ENCODE results near the gene MED27. TPM values are rescaled to one million over a fixed set of nuclear protein-coding genes. Genes with fewer than 3 reads are reported as not detected.

The MED27 gene
- total RNA-seq, 2 donors from 2014 or later, result 35.4 to 41.9 TPM

DNA sequence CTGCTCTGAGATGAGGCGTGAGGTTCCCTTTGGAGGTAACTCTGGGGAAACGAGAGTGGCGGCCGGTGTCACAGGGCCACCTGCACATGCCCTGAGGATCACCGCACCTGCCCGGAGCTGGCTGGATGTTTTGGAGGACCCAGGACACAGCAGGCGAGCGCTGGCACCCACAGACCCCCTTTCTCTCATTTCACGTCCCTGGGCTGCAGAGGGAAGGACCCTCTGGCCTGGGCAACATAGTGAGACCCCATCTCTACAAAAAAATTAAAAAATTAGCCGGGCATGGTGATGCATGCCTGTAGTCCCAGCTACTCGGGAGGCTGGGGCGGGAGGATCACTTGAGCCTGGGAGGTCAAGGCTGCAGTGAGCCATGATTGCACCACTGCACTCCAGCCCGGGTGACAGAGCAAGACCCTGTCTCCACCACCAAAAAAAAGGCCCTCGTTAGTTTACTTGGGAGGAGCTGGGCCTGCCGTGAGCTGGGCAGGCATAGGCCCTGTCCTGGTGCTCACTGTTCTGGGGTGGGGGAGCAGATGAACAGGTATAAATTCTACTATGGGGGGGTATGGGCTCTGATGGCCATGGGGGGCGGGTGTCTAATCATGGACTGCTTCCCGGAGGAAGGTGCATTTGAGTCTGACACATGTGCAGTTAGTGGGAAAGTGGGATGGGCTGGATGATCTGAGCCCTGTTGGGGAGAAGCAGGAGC, 242.9 kb downstream of the MED27 start:
- no peak overlapping the region for H3K4me3 Mint-ChIP-seq
- H3K4me1 Mint-ChIP-seq (ENCODE audit: low read depth in 2 of 2), result no peaks in the 10 kb centered on the region
- H3K9me3 Mint-ChIP-seq, result no peaks in the 10 kb centered on the region
- no peak overlapping the region for H3K27ac Mint-ChIP-seq
- no peak for DNase-seq (ENCODE audit: low spot score)
- H3K27me3 Mint-ChIP-seq, result peaks cover 0 to 9% of the 10 kb centered on the region in 2 donors
- ATAC-seq, result no peak
- no peaks in the 10 kb centered on the region for H3K36me3 Mint-ChIP-seq

DNA sequence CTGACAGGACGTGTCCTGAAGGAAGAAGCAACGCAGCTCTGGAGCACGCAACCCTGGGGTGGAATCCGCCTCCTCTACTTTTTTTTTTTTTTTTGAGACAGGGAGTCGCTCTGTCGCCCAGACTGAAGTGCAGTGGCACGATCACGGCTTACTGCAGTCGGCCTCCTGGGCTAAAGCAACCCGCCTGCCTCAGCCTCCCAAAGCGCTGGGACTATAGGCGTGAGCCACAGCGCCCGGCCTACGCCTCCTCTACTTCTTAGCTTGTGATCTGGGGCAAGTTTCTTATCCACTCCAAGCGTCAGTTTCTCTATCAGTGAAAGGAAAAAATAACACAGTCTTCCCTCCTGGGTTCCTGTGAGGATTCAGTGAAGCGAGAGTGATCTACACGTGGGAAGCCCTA, 243.6 kb downstream of the MED27 start:
- H3K27ac Mint-ChIP-seq, result no peak overlapping the region
- H3K4me1 Mint-ChIP-seq (ENCODE audit: low read depth in 2 of 2), result no peaks in the 10 kb centered on the region
- no peak overlapping the region for H3K4me3 Mint-ChIP-seq
- no peaks in the 10 kb centered on the region for H3K9me3 Mint-ChIP-seq
- H3K27me3 Mint-ChIP-seq, result peaks cover 0 to 9% of the 10 kb centered on the region in 2 donors
- H3K36me3 Mint-ChIP-seq, result no peaks in the 10 kb centered on the region
- no peak for ATAC-seq
- DNase-seq (ENCODE audit: low spot score), result no peak

DNA sequence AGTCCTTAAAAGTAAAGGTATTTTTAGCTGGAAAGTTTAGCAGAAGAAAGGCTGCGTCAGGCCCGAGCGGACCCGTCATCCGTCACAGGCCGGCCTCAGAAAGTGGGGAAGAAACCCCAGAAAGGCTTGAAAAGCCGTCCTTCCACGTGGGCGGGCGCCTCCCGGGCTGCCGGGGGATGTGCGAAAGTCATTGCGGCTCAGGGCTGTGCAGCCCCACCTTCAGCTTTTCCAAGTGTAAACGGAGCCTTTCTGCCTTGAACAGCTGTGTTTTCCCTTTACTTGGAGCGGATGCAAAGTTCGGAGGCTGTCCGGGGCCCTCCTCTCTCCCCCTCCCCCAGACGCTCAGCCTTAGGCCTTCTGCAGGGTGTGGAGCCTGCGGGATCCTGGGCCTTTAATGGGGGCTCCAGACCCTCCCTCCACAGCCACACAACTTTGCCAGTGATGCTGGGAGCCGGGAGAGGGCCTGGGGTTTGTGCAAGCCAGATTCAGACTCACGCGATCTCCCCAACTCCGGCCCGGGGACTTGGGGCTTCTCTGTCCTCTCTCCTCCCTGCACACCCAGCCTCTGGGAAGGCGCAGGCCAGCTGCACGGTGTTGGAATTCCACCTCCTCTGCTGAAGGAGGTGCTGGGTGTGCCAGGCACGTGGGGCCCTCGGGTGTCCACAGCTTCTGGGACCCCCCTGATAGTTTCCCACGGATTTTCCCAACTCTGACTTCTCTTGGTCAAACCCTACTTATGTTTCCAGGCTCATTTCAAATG, 244.3 kb downstream of the MED27 start:
- Mint-ChIP-seq H3K4me3 (no peak overlapping the region), H3K27me3 (peaks cover 0 to 9% of the 10 kb centered on the region in 2 donors), H3K27ac (no peak overlapping the region), H3K9me3 (no peaks in the 10 kb centered on the region), H3K4me1 (ENCODE audit: low read depth in 2 of 2) (no peaks in the 10 kb centered on the region), H3K36me3 (no peaks in the 10 kb centered on the region)
- no peak for DNase-seq (ENCODE audit: low spot score)
- ATAC-seq, result no peak

DNA sequence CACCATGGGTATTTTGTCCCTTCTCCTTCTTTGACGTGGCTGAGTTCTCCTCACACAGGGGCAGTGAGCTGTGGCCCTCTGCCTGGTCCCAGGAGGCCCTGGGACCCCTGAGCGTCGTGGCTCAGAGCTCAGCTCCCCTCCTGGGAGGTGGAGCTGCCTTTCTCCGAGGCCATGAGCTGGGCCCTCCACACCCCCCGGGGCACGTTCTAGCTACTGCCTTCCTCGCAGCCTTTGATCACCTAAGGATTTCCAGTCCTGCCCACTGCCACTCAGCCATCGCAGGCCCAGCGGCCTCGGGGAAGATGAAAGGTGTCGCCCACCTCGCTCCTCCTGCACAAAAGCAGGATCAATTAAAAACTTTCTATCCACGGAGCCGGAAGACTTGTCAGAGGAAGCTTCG, 244.9 kb downstream of the MED27 start:
- H3K27me3 Mint-ChIP-seq, result peaks cover 0 to 6% of the 10 kb centered on the region in 2 donors
- DNase-seq (ENCODE audit: low spot score), result no peak
- H3K9me3 Mint-ChIP-seq, result no peaks in the 10 kb centered on the region
- ATAC-seq, result no peak
- H3K4me3 Mint-ChIP-seq, result no peak overlapping the region
- no peaks in the 10 kb centered on the region for H3K4me1 Mint-ChIP-seq (ENCODE audit: low read depth in 2 of 2)
- H3K36me3 Mint-ChIP-seq, result no peaks in the 10 kb centered on the region
- no peak overlapping the region for H3K27ac Mint-ChIP-seq

DNA sequence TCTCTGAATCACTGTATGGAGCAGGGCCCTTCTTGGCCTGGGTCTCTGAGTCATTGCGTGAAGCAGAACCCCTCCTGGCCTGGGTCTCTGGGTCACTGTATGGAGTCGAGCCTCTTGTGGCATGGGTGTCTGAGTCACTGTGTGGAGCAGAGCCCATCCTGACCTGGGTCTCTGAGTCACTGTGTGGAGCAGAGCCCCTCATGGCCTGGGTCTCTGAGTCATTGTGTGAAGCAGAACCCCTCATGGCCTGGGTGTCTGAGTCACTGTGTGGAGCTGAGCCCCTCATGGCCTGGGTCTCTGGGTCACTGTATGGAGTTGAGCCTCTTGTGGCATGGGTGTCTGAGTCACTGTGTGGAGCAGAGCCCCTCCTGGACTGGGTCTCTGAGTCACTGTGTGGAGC, 245.8 kb downstream of the MED27 start:
- no peak overlapping the region for H3K4me3 Mint-ChIP-seq
- H3K9me3 Mint-ChIP-seq, result no peaks in the 10 kb centered on the region
- ATAC-seq, result peak in 1 of 2 donors; percentile 52
- DNase-seq (ENCODE audit: low spot score), result no peak
- no peaks in the 10 kb centered on the region for H3K36me3 Mint-ChIP-seq
- no peak overlapping the region for H3K27ac Mint-ChIP-seq
- H3K4me1 Mint-ChIP-seq (ENCODE audit: low read depth in 2 of 2), result no peaks in the 10 kb centered on the region
- H3K27me3 Mint-ChIP-seq, result peaks cover 0 to 10% of the 10 kb centered on the region in 2 donors

DNA sequence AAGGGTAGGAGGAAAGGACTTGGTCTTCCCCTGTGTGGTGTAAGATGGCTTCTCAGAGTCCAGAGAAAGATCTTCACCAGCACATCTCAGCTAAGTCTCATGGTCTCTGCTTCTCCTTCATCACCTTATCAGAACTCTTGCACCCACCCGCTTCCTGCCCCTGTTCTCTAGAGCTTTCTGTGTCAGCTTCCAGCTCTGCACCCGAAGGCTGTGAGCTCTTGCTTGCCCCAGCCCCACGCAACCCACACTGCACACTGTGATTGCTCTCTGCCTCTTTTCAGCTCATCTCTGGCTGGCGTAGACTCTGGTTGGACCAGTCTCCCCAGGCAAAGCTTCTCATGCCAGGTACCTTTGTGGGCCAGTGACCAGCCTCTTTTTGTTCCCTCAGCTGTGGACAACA, 246.6 kb downstream of the MED27 start:
- no peak overlapping the region for H3K4me3 Mint-ChIP-seq
- no peaks in the 10 kb centered on the region for H3K36me3 Mint-ChIP-seq
- no peak overlapping the region for H3K27ac Mint-ChIP-seq
- DNase-seq (ENCODE audit: low spot score) (no peak), ATAC-seq (no peak)
- H3K4me1 Mint-ChIP-seq (ENCODE audit: low read depth in 2 of 2), result no peaks in the 10 kb centered on the region
- peaks cover 0 to 10% of the 10 kb centered on the region in 2 donors for H3K27me3 Mint-ChIP-seq
- no peaks in the 10 kb centered on the region for H3K9me3 Mint-ChIP-seq

DNA sequence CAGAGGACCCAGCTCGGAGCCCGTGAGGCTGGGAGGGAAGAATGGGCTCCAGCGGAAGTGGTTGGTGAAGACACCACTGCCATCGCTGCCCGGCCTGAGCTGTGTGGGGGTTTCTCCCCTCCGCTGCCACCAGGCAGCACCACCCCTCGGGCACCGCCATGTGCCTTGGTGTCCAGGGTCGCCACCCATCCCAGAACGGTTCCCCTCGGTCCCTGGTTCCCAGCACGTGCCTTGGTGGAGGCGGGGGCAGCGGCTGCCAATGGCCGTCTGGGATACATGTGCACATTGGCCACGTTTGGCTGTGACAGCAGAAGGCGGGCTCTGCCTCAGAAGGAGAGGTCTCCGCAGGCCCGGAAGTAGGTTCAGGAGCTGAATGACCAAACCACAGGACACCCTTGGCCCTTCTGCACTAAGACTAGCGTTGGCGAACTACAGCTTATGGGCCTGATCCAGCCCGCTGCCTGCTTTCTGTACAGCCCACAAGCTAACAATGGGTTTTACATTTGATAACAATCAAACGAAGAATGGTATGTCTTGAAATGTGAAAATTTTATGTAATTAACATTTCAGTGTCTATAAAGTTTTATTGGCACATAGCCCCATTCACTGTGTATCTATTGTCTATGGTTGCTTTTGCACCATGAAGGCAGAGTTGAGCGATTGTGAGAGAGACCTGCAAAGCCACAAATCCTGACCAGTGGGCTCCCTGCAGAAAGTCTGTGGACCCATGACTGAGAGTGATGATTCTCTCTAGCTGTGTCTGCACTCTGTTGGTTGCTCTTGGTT, 248.1 kb downstream of the MED27 start:
- Mint-ChIP-seq H3K36me3 (no peaks in the 10 kb centered on the region), H3K4me1 (ENCODE audit: low read depth in 2 of 2) (no peaks in the 10 kb centered on the region)

DNA sequence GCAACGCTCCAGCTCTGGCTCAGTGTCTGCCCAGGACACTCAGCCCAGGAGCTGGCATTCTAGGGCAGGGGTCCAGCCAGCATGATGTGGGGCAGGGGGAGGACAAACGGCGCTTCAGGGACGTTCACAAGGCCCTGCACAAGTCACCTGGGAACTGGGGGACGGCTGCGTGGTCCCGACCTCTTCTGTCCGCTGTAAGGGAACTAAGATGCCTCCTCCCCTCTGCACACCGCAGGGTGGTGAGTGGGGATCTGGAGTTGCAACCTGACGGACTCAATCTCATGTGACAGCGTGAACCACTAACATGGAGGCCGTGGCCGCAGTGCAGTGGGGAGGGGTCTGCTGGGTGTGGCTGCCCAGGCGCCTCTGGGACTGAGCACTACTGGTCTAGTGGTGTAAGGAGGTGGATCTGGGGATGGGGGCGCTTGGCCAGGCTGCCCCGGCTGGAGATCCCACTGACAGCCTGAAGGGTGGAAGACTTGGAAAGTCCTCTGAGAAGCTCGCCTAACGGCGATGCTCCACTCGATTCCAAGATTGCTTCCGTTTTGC, 251.8 kb downstream of the MED27 start:
- Mint-ChIP-seq H3K9me3 (no peaks in the 10 kb centered on the region), H3K4me1 (ENCODE audit: low read depth in 2 of 2) (no peaks in the 10 kb centered on the region), H3K4me3 (no peak overlapping the region), H3K27me3 (peaks cover 12 to 15% of the 10 kb centered on the region in 2 donors), H3K36me3 (no peaks in the 10 kb centered on the region), H3K27ac (no peak overlapping the region)
- ATAC-seq (peak in 1 of 2 donors; percentile 56), DNase-seq (ENCODE audit: low spot score) (no peak)

More for the DNA sequence above, 248.1 kb downstream of the MED27 start:
- Mint-ChIP-seq H3K9me3 (no peaks in the 10 kb centered on the region), H3K27ac (no peak overlapping the region), H3K4me3 (no peak overlapping the region), H3K27me3 (peaks cover 5 to 8% of the 10 kb centered on the region in 2 donors)
- no peak for DNase-seq (ENCODE audit: low spot score)
- no peak for ATAC-seq

DNA sequence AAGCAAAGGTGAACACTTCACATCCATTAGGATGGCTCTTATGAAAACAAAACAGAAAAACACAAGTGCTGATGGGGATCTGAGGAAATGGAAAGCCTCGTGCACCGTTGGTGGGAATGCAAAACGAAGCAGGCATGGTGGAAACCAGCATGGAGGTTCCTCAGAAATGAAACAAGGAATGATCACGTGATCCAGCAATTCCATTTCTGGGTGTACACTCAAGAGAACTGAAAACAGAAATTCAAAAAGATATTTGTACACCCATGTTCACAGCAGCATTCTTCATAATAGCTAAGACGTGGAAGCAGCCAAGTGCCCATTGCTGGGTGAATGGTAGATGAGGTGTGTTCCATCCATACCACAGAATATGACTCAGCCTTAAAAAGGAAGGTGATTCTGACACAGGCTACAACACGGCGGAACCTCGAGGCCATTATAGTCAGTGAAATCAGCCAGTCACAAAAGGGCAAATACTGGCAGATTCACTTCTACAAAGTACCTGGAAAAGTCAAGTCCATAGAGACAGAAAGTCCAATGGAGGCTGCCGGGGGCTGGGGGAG, 252.6 kb downstream of the MED27 start:
- ATAC-seq (no peak), DNase-seq (ENCODE audit: low spot score) (no peak)
- Mint-ChIP-seq H3K36me3 (no peaks in the 10 kb centered on the region), H3K4me1 (ENCODE audit: low read depth in 2 of 2) (no peaks in the 10 kb centered on the region), H3K27me3 (peaks cover 12 to 15% of the 10 kb centered on the region in 2 donors), H3K4me3 (no peak overlapping the region), H3K27ac (no peak overlapping the region), H3K9me3 (no peaks in the 10 kb centered on the region)

DNA sequence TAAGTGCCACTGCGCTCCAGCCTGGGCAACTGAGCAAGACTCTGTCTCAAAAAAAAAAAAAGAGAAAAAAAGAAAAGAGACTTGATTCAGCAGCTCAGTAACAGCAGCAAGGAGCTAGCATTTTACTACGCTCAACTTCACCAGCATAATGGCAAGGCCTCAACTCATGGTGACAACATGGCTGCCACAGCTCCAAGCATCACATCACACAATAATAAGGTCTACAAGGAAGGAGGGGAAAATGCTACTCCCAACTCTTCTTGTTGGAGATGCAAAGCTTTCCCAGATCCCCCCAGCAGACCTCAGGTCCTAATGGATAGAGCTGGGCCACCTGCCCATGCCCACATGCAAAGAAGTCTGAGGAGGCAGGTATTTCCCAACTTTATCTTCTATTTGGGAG, 253.6 kb downstream of the MED27 start:
- H3K27me3 Mint-ChIP-seq, result peaks cover 12 to 19% of the 10 kb centered on the region in 2 donors
- DNase-seq (ENCODE audit: low spot score), result no peak
- ATAC-seq, result no peak
- no peaks in the 10 kb centered on the region for H3K4me1 Mint-ChIP-seq (ENCODE audit: low read depth in 2 of 2)
- no peaks in the 10 kb centered on the region for H3K9me3 Mint-ChIP-seq
- H3K36me3 Mint-ChIP-seq, result no peaks in the 10 kb centered on the region
- H3K27ac Mint-ChIP-seq, result no peak overlapping the region
- no peak overlapping the region for H3K4me3 Mint-ChIP-seq

DNA sequence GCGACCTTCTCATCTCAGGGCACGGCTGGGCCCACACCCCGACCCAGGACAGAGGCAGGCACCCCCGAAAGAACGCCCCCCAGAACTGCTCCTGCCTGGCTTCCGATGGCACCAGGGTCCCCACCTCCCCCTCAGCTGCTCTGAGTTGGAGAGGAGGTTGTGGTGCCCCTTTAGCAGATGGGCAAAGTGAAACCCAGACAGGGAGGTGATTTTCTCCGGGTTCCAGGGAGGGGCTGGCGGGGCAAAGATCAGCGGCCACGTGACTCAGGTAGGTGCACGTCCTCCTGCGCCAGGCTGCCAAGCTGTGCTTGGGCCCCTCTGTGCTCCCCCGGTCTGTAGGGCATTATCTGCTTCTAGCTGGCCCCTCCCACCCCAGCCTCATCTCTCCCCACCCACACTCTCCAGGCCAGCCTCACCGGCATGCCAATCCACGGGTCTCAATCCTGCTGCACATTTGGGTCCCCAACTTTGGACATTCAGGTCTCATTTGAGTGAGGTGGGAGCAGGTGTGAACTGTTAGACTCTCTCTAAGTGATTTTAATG, 254.6 kb downstream of the MED27 start:
- ATAC-seq, result no peak
- H3K36me3 Mint-ChIP-seq, result no peaks in the 10 kb centered on the region
- peaks cover 17 to 25% of the 10 kb centered on the region in 2 donors for H3K27me3 Mint-ChIP-seq
- no peaks in the 10 kb centered on the region for H3K4me1 Mint-ChIP-seq (ENCODE audit: low read depth in 2 of 2)
- no peak overlapping the region for H3K27ac Mint-ChIP-seq
- no peaks in the 10 kb centered on the region for H3K9me3 Mint-ChIP-seq
- DNase-seq (ENCODE audit: low spot score), result no peak
- H3K4me3 Mint-ChIP-seq, result no peak overlapping the region

DNA sequence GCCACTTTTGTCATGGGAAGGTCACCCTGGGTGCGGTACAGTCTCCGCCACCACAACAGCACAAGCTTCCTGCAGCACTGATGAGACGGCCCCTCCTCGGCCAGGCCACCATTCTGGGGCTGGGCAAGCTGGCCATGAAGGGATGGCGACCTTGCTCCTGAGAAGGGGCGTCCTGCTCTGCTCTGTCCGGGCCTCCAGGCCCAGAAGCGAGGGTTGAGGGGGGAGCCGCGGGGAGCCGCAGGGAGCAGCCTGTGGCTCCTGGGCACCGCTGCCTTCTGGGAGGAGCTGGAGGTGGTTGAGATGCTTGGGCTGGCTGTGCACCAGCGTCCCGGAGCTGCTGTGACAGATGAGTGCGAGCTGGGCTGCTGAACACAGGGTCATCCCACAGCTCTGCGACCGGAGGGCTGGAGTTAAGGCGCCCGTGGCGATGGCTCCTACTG, 255.5 kb downstream of the MED27 start:
- no peaks in the 10 kb centered on the region for H3K4me1 Mint-ChIP-seq (ENCODE audit: low read depth in 2 of 2)
- no peak for ATAC-seq
- H3K9me3 Mint-ChIP-seq, result no peaks in the 10 kb centered on the region
- no peak overlapping the region for H3K4me3 Mint-ChIP-seq
- peaks cover 18 to 23% of the 10 kb centered on the region in 2 donors for H3K27me3 Mint-ChIP-seq
- H3K36me3 Mint-ChIP-seq, result no peaks in the 10 kb centered on the region
- H3K27ac Mint-ChIP-seq, result no peak overlapping the region
- DNase-seq (ENCODE audit: low spot score), result no peak

DNA sequence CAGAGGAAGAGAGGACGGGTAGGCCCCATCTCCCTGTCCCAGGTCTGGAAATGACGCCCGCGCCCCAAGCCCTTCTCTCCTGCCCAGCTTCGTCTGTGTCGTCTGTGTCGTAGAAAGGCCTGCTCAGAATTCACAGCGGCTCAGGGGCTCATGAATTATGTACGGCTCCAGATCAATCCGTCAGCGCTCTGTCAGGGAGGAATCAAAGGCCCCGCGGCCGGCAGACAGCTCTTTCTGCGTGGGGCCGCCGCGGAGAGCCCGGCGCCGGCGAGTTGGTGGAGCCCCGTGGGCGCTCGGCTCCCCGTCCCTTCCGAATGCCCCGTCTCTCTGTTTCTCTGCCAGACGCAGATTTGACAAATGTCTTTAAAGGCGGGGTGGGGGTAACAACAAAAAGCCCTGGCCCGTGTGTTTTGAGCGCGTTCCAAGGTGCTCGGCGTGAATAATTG, 255.9 kb downstream of the MED27 start:
- Mint-ChIP-seq H3K9me3 (no peaks in the 10 kb centered on the region), H3K4me3 (no peak overlapping the region), H3K27ac (no peak overlapping the region), H3K36me3 (no peaks in the 10 kb centered on the region), H3K4me1 (ENCODE audit: low read depth in 2 of 2) (no peaks in the 10 kb centered on the region), H3K27me3 (peaks cover 18 to 21% of the 10 kb centered on the region in 2 donors)
- ATAC-seq (no peak), DNase-seq (ENCODE audit: low spot score) (no peak)

Data from natural killer cell treated with Interleukin-12 subunit alpha and Interleukin-12 subunit beta and Interleukin-15 and Interleukin-18, amount 100 ng/mL, for 72 hours (primary cell).